ENCODE data around the gene IP6K2.
A peak's percentile ranks its signal among the peaks of the same experiment; 100 is the strongest.

IP6K2 gene

DNA sequence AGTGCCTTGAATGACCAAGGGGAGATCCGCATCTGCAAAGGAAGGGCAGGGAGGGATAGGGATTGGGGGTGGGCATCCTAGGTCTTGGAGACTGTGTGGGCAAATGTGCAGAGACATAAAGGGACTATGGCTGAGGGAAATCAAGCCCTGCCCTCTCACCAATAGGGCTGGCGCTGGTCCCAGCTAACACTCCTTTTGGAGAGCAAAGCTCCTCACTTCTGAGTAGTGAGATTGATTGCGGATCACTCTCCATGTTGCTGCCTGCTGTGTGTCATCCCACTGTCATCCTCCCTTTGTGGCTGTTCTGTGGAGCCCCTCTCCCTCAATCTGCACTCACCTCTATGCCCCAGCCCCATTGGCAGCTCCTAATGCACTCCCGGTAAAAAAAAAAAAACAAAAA, 52.1 kb downstream of the IP6K2 start:
- Mint-ChIP-seq H3K27me3 (ENCODE audit: low read depth) (peaks cover 11% of the 10 kb centered on the region), H3K27ac (no peak overlapping the region), H3K4me1 (peaks cover 10% of the 10 kb centered on the region), H3K4me3 (peak overlapping the region; percentile 62 to 97 (median 65)), H3K36me3 (ENCODE audit: low read depth) (no peaks in the 10 kb centered on the region), H3K9me3 (no peaks in the 10 kb centered on the region)
- TF ChIP-seq CTCF (IDR thresholded peaks at IDR 0.05; ENCODE audit: unreplicated experiment in 3 of 3), result no peak

DNA sequence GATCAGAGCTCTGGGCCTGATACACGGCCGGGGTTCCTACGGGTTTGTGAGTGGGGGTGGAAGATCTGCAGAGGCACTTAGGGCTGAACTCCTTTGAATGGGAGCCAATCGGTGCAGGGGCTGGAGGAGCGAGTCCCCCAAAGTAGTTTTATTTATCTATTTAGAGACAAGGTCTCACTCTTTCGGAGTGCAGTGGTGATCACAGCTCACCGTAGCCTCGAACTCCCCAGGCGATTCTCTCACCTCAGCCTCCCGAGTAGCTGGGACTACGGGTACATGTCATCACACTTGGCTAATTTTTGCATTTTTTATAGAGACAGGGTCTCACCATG, 52.7 kb downstream of the IP6K2 start:
- Mint-ChIP-seq H3K9me3 (no peaks in the 10 kb centered on the region), H3K4me1 (peaks cover 10% of the 10 kb centered on the region), H3K4me3 (peak overlapping the region; percentile 95 to 97 (median 97)), H3K36me3 (ENCODE audit: low read depth) (no peaks in the 10 kb centered on the region), H3K27ac (peak overlapping the region; percentile 84 to 97 (median 93)), H3K27me3 (ENCODE audit: low read depth) (peaks cover 14% of the 10 kb centered on the region)
- peak; percentile 17 to 43 (median 31) for TF ChIP-seq CTCF (IDR thresholded peaks at IDR 0.05; ENCODE audit: unreplicated experiment in 3 of 3)

DNA sequence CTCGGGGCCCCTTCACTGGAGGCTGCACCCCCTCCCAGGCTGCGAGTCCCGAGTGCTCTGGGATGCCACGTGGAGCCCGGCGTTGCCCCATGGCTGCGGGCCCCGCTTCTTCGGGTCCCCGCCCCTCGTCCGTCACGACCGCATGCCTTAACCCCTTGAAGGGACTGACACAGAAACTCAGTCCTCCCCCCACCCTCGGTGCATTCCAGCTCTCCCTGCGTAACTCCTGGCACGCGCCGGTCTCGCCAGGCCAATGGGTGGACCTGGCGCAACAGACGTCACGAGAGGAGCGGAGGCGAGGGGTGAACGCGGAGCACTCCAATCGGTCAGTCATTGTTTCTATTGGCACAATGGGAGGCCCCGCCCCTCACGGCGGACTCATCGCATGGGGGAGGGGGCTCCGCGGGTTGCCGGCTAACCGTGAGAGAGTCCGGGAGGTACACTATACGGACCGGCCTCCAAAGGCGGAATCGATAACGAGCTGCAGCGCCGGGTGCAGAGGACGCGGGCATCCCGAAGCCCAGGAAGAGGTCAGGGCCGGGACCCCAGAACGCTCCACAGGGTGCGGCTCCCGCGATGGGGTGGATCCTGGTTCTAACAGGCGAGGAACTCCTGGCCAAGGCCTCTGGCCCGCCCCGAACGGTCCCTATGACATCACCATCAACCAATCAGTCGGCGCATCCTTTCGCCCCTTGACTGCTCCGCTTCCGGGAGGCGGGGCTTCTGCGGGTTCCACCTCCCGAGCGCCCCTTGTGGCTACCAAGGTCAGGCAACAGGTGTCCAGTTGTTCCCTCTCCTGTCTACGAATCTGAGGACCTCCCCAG, 53.3 kb downstream of the IP6K2 start:
- Mint-ChIP-seq H3K4me1 (peaks cover 10% of the 10 kb centered on the region), H3K4me3 (peak overlapping the region; percentile 95 to 97 (median 97)), H3K36me3 (ENCODE audit: low read depth) (peaks cover 2% of the 10 kb centered on the region), H3K27ac (peak overlapping the region; percentile 84 to 97 (median 93)), H3K9me3 (peaks cover 3% of the 10 kb centered on the region), H3K27me3 (ENCODE audit: low read depth) (peaks cover 14% of the 10 kb centered on the region)
- peak; percentile 84 to 92 (median 89) for TF ChIP-seq CTCF (IDR thresholded peaks at IDR 0.05; ENCODE audit: unreplicated experiment in 3 of 3)

- peaks cover 4% of the 10 kb centered on the region for H3K36me3 Mint-ChIP-seq (ENCODE audit: low read depth)
- H3K27me3 Mint-ChIP-seq (ENCODE audit: low read depth), result peaks cover 15% of the 10 kb centered on the region
These were observed 54.1 kb downstream of the IP6K2 start, which contains the start of gene CELSR3 for GRCh38 chr3:48662753-48663488. Gene CELSR3, minus strand, starts transcription at chr3:48662886. Its CDS starts 252 bp downstream, at chr3:48662634.

GRCh38 chr3:48662145-48662752, 54.8 kb downstream of the IP6K2 start:
- TF ChIP-seq CTCF (IDR thresholded peaks at IDR 0.05; ENCODE audit: unreplicated experiment in 3 of 3), result no peak
- Mint-ChIP-seq H3K27me3 (ENCODE audit: low read depth) (peaks cover 20% of the 10 kb centered on the region), H3K27ac (no peak overlapping the region), H3K4me1 (peaks cover 10% of the 10 kb centered on the region), H3K36me3 (ENCODE audit: low read depth) (peaks cover 4% of the 10 kb centered on the region), H3K9me3 (peaks cover 3% of the 10 kb centered on the region), H3K4me3 (peak overlapping the region; percentile 73 to 81 (median 77))

More at GRCh38 chr3:48662753-48663488, 54.1 kb downstream of the IP6K2 start, which contains the start of gene CELSR3:
- peaks cover 10% of the 10 kb centered on the region for H3K4me1 Mint-ChIP-seq
- peak within 1 kb of the TSS; percentile 84 to 97 (median 93) for H3K27ac Mint-ChIP-seq
- H3K9me3 Mint-ChIP-seq, result peaks cover 3% of the 10 kb centered on the region
- TF ChIP-seq CTCF (IDR thresholded peaks at IDR 0.05; ENCODE audit: unreplicated experiment in 3 of 3), result no peak
- peak within 1 kb of the TSS; percentile 95 to 97 (median 97) for H3K4me3 Mint-ChIP-seq

All from nephron (organoid).